ENCODE results near the gene PARVA. TPM values are rescaled to one million over a fixed set of nuclear protein-coding genes. Genes with fewer than 3 reads are reported as not detected.

Gene PARVA
- total and polyA plus RNA-seq, 2 of the 4 experiments (the other 2 are of a cell fraction), result 65.2 to 80.2 TPM

GRCh38 chr11:12494699-12495098, 117.3 kb downstream of the PARVA start:
- POLR2A ChIA-PET (ENCODE audit: unreplicated experiment), result no interaction called here

More at GRCh38 chr11:12494699-12495098, 117.3 kb downstream of the PARVA start:
- Histone ChIP-seq H2BK15ac (ENCODE audit: low read depth, low read length) (no peak overlapping the region), H3K4me2 (ENCODE audit: low read depth, low read length) (no peak overlapping the region), H2AK5ac (ENCODE audit: low read depth, low read length) (no peak overlapping the region), H4K20me1 (ENCODE audit: insufficient read depth, low read length) (no peaks in the 10 kb centered on the region), H2BK120ac (ENCODE audit: low read depth, low read length) (no peak overlapping the region), H3K9me3 (ENCODE audit: control insufficient read depth, insufficient read depth, low read length) (no peaks in the 10 kb centered on the region), H3K9ac (ENCODE audit: low read depth, low read length) (no peak overlapping the region), H2BK5ac (ENCODE audit: low read depth, low read length, poor library complexity, severe bottlenecking) (no peak overlapping the region), H3K9me1 (ENCODE audit: insufficient read depth, low read length) (peaks cover 10% of the 10 kb centered on the region), H2AK9ac (replicated peaks; ENCODE audit: low read depth, low read length, poor library complexity) (no peak overlapping the region), H3K79me1 (ENCODE audit: low read depth in 1 of 2, low read length in 2 of 2) (peaks cover 12 to 33% of the 10 kb centered on the region in 2 experiments), H3K4me1 (ENCODE audit: control insufficient read depth, insufficient read depth, low read length) (peaks cover 11% of the 10 kb centered on the region), H3K23ac (ENCODE audit: low read depth, low read length) (no peak overlapping the region), H3K27ac (ENCODE audit: insufficient read depth, low read length) (peak overlapping the region; percentile 25; the same call in 1 of the 2 replicates), H2AFZ (replicated peaks; ENCODE audit: low read length, poor library complexity) (no peak overlapping the region), H3K4ac (ENCODE audit: low read depth, low read length) (no peak overlapping the region), H3K18ac (ENCODE audit: low read depth, low read length) (no peak overlapping the region), H4K5ac (ENCODE audit: low read depth, low read length) (no peak overlapping the region), H2BK20ac (ENCODE audit: low read depth, low read length) (no peak overlapping the region), H4K91ac (ENCODE audit: insufficient read depth, low read depth, low read length) (no peak overlapping the region), H3K27me3 (ENCODE audit: control insufficient read depth, insufficient read depth, low read length) (no peaks in the 10 kb centered on the region), H4K8ac (ENCODE audit: low read depth in 2 of 2, low read length in 2 of 2) (no peak overlapping the region), H3K56ac (ENCODE audit: extremely low read depth, insufficient read depth, low read length) (no peak overlapping the region), H3K14ac (replicated peaks; ENCODE audit: low read depth, low read length) (no peak overlapping the region), H3K36me3 (ENCODE audit: control insufficient read depth, insufficient read depth, low read length) (peaks cover 23% of the 10 kb centered on the region), H3K4me3 (ENCODE audit: insufficient read depth, low read depth, low read length) (no peak overlapping the region)
- in situ Hi-C loops (cut with MboI; ENCODE audit: low sequenced_read_pairs), result no loop called here
- ATAC-seq (ENCODE audit: low read depth) (peak; percentile 56), DNase-seq (peak; percentile 72)
- no TSS peak for BruUV-seq (replicated peaks)
- intact Hi-C loops (cut with micrococcal nuclease), result no loop called here
- no peak for TF ChIP-seq MAFK (IDR thresholded peaks at IDR 0.05; ENCODE audit: low read depth, low read length)
- TF ChIP-seq MXI1 (IDR thresholded peaks at IDR 0.05; ENCODE audit: borderline replicate concordance, low read depth, low read length), result no peak
- peak; percentile 29; the same call in 1 of the 2 replicates for TF ChIP-seq MAZ (IDR thresholded peaks at IDR 0.05; ENCODE audit: borderline replicate concordance, low read depth, low read length)
- peak; percentile 77 for TF ChIP-seq CEBPB (IDR thresholded peaks at IDR 0.05; ENCODE audit: low read depth, low read length)
- TF ChIP-seq USF2 (IDR thresholded peaks at IDR 0.05; ENCODE audit: low read depth, low read length), result no peak
- CTCF ChIA-PET, result interaction anchor here (0.6 to 0.7 kb wide), 2 partner anchors 9 to 178 kb away, joined by 3 to 7 read pairs; no protein-coding TSS in a partner anchor
- dilution Hi-C loops (cut with HindIII; ENCODE audit: low sequenced_read_pairs, unreplicated experiment), result no loop called here
